Measurements from ENCODE around the gene FZD4.
"Not testable (repeated sequence)": the region's sequence is repeated elsewhere in the genome, so short reads cannot be mapped to it uniquely, and the experiment has no call there.

Gene FZD4

DNA sequence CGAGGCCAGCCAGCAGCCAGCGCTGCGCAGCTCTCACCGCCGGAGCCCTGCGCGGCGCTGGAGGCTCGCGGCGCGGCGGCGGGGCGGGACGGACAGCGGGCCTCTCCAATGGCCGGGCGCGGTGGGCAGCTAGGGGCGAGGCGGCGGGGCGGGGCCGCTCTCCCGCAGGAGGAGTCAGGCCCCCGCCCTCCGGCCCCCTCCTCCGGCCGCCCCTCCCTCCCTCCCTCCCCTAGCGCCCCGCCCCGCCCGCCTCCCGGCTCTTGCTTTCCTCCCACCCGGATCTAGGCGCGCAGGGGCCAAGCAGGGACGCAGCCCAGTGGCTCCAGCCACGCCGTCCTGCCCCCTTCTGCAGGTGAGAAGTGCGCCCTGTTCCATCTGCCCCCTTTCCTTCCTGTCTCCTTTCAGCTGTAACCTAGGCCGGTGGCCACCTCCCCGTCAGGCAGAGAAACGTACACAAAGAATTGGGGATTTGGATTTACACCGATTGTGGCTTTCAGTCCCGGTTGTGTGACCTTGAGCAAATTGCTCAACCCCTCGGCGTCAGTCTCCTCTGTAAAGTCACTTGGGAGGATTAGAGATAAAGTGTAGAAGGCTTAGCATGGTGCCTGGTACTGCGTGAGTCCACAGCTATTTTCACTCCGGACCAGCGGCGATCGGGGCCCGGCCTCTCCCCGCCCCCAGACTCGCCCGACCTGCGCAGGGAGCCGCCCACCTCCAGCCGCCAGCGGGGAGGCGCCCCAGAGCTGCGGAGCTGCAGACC lies at the start of gene FZD4:
Gene FZD4, minus strand, starts transcription at position 35 of the 760 bp plus-strand sequence. CDS start 310 bp downstream, outside the sequence.
- peak; percentile 82 for DNase-seq

DNA sequence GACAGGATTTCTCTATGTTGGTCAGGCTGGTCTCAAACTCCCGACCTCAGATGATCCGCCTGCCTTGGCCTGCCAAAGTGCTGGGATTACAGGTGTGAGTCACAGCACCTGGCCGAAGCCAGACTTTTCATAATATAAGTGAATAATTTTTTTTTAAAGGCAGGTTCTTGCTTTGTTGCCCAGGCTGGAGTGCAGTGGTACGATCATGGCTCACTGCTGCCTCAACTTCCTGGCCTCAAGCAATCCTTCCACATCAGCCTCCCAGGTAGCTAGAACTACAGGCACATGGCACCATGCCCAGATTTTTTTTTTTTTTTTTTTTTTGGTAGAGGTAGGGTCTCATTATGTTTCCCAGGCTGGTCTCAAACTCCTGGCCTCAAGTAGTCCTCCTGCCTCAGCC lies 49.1 kb upstream of the FZD4 start:
- DNase-seq: not testable (repeated sequence)

- no peak for DNase-seq
These were observed 47.7 kb upstream of the FZD4 start for GRCh38 chr11:87002918-87003317.

GRCh38 chr11:86999859-87000753 lies 44.9 kb upstream of the FZD4 start:
- DNase-seq: no peak

DNA sequence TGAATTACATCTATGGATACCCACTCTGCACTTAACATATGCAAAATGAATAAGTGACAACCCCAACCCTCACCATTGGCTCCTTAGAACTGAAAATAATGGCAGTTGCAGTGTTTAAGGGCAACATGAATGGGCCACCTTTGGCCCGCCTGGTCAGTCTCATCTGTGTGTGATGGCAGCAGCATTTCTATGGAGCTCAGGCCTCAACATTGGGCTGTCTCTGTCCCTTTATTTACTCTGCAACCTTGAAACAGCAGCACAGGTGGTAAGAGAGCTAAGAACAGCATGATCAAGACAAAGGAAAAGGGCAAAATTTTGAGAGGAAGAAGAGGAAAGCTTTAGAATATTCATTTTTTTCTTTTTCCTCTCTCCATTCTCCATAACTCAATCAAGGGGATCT lies 44.2 kb upstream of the FZD4 start:
- DNase-seq: no peak

- no peak for DNase-seq
These were observed 41.9 kb upstream of the FZD4 start for GRCh38 chr11:86996953-86997570.

- no peak for DNase-seq
These were observed 37.8 kb upstream of the FZD4 start for GRCh38 chr11:86993031-86993430.

GRCh38 chr11:86992340-86992739 lies 37.1 kb upstream of the FZD4 start:
- not testable (repeated sequence) for DNase-seq

GRCh38 chr11:86991341-86991740 lies 36.1 kb upstream of the FZD4 start:
- no peak for DNase-seq

- no peak for DNase-seq
These were observed 35.3 kb upstream of the FZD4 start for GRCh38 chr11:86990515-86990914.

GRCh38 chr11:86990031-86990430 lies 34.8 kb upstream of the FZD4 start:
- DNase-seq: no peak

GRCh38 chr11:86988351-86988881 lies 33.2 kb upstream of the FZD4 start:
- DNase-seq: no peak

DNA sequence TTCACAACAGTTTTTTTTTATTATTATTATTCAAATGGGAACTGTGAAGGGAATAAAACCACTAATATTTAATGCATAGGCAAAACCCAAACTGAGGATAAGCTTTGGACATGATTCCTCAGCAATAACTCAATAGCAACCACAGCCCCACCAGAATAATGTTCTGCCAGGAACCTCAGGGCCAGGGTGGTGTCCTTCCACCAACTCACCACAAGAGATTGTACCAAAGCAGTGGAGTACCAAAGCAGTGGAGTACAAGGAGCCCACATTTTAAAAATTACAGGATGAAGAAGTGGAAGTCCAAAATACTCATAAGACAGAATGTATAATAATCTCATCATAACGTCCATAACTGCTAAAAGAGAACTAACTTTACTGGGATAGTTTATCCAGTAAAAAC lies 32.5 kb upstream of the FZD4 start:
- DNase-seq: no peak

GRCh38 chr11:86984701-86985100 lies 29.5 kb upstream of the FZD4 start:
- no peak for DNase-seq

GRCh38 chr11:86983021-86983488 lies 27.9 kb upstream of the FZD4 start:
- no peak for DNase-seq

GRCh38 chr11:86981777-86982540 lies 26.8 kb upstream of the FZD4 start:
- DNase-seq: no peak

GRCh38 chr11:86980086-86980796 lies 25.0 kb upstream of the FZD4 start:
- DNase-seq: no peak

DNA sequence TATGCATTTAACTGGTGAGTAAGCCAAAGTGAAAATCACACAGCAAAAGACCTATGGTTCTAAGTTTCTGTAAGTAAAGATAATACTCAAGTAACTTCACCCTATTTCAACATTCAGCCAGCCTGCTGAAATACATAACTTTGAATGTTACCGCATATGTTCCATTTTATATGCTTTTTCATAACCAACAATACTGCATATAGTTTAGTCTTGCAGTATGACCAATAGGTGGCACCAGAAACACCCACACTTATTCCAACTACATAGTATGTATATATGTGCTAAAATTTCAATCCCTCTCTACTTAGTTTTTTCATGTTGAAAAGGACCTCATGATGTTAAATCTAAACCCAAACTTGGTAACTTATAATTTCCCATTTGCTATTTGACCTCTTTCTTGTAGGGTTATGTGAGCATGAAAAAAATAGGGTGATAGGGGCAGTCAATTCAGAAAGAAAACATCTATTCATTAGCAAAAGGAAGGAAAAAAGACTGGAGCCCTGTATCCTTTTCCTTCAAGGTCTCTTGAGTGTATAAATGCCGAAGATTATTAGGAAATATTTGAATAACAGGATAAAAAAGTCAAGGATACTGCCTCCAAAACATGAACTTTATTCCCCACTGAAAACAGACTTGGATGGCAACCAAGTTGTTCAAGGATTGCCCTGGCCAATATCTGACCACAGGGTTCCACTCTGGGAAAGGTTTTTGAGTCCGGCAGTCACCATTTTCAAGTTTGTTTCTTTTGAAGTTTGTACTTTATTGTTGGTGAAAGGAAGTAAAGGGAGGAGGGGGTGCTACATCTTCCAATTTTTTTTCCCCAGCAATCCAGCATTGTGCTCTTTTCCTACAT lies 23.8 kb upstream of the FZD4 start:
- no peak for DNase-seq

- DNase-seq: no peak
These were observed 23.1 kb upstream of the FZD4 start for GRCh38 chr11:86978247-86978646.

- no peak for DNase-seq
These were observed 22.4 kb upstream of the FZD4 start for GRCh38 chr11:86977441-86978050.

All from NCI-H510A (cell line).